Activated CD8-positive, alpha-beta memory T cell treated with anti-CD3 and anti-CD28 coated beads, Interleukin-2, amount 50 U/mL, for 1 hour (primary cell): Measurements from ENCODE around the gene AMPH.
"Not testable (repeated sequence)": the region's sequence is repeated elsewhere in the genome, so short reads cannot be mapped to it uniquely, and the experiment has no call there.

Experiments
- DNase-seq: peaks from one replicate; pipeline ENCODE4 v3.0.0-alpha.2; 2020; ENCODE audit errors: extremely low read depth

AMPH gene

DNA sequence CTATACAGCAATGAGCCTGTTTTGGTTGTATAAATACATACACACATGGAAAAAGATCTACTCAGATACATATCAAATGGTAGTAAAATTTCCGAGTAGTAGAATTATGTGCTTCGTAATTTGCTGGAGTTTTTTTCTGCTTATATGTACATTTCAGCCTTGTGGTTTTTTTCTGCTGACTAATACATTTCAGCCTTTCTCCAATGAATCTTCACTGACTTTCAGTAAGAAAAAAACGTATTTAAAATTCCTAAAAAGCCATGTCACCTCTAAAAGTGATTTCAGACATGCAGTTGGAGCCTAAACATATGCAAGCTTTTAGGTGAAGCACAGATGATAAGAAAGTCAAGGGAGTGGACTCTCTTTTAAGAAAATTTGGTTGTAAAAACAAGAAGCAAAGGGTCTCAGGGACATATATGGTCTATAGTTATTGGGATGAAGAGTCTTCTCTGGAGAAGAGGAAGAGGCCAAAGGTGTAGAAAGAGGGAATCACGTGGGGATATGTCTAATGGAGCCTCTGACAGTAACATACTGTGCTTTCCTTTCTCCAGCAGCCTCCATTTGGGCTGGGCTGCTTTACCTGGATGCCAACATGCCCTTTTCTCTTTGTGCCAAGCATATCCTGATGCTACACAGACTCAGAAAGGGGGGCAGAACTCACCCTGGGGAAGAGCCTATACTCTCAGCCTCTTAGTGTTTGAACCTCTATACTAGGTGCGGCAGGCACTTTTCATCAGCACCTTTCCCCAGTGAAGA is 2.4 kb downstream of the AMPH start:
- DNase-seq, result no peak

DNA sequence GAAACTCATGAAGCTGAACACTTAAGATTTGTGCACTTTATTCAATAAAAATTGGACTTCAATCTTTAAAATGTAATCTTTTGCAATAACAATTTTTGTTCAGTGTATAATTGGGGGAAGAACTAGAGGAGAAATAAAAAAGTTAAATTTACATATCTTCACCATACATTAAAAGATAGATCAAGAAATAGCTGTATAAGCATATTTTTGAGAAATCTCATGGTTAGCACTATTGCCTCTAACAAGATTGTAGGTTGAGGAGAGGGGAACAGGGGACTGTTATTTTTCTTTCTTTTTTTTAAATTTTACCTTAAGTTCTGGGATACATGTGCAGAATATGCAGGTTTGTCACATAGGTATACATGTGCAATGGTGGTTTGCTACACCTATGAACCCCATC is 5.3 kb downstream of the AMPH start:
- no peak for DNase-seq

DNA sequence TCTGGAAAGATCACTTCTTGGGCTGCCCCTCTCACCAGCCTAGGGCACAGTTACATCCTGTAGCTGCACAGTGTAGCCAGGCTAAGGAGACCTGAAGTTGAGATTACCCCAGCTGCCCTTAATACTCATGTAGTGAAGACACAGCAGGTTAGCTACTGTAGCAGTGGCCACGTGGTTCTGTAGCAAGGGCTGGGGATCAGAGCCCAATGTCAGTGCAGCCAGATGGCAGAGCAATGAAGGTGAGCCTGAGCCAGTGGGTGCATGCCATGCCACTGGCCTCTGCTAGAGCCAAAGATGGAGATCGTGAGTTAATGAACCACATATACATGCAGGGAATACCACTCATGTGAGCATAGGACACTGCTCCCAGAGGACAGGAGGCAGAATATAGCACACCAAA is 15.5 kb downstream of the AMPH start:
- no peak for DNase-seq

DNA sequence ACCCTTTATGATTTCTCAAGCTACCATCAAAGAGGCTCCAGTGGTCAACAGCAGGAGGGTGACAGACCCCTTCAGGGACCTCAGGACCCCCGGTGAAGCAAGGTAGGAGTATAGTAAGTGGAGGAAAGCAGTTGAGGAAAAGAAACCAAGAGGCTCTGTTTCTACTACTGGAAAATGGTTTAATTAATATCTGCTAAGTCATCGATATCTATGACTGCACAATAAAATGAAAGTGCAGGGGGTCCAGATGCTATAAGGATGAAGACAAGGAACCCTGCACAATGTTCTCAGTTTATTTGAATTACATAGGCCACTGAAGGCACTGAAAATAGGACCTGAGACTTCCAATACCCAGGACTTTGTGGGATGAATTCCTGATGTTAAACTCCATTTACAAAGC is 23.7 kb downstream of the AMPH start:
- no peak for DNase-seq

DNA sequence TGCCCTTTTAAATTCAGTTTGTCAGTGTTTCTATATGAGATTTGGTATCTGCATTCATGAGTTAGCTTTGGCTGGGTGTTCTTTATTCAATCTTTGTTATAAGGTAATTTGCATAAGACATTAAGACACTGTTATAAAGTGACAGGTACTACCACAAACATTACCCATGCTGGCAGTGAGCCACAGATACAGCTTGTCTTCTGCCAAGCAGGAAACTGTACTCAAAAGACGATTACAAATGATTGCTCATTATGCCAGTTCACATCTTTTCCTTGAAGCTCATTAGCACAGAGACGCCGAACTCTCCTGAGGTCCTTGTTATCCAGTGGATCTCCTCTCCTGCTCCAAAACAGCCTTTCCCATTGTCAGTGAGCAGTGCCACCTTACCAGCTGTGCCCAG is 30.4 kb downstream of the AMPH start:
- DNase-seq, result no peak

DNA sequence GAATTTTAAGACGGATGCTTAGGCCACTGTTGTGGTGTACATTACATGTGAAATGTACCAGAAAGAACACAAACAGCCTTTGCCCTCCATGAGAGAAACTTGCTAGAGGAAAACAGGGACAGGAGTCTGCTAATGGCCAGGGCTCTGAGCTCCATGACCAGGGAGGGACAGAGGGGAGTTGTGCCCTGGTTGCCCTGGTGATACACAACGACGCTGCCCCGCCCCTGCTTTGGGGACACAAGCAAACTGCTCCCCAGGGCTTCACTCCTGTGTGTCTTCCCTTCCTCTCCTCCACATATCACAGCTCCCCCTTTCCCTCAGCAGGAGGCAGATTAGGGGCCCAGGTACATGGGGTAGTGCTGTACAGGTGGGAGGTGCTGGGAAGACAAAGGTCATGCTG is 36.2 kb downstream of the AMPH start:
- DNase-seq, result no peak

DNA sequence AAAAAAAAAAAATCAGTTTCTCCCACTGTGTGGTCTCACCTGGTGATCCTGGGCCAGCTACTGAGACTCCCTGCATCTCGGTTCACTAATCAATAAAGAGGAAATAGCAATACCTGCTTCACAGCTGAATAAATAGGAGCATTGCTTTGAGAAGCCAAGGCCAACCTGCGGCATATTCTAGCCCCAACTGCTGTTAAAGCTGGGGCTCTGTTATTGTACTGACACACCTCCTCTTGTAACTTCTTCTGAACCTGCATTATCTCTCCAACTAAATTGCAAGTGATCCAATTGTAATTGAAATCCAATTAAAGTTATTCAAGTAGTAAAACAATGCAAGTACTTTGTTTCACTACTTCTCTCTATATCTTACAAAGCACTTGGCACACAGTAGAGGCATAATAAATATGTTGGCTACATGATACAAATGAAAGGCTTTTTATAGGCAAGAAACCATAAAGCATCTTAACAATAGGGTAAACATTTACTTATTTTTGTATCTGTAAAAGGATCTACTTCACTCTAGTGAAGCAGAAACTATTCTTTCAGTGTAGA is 38.4 kb downstream of the AMPH start:
- no peak for DNase-seq

DNA sequence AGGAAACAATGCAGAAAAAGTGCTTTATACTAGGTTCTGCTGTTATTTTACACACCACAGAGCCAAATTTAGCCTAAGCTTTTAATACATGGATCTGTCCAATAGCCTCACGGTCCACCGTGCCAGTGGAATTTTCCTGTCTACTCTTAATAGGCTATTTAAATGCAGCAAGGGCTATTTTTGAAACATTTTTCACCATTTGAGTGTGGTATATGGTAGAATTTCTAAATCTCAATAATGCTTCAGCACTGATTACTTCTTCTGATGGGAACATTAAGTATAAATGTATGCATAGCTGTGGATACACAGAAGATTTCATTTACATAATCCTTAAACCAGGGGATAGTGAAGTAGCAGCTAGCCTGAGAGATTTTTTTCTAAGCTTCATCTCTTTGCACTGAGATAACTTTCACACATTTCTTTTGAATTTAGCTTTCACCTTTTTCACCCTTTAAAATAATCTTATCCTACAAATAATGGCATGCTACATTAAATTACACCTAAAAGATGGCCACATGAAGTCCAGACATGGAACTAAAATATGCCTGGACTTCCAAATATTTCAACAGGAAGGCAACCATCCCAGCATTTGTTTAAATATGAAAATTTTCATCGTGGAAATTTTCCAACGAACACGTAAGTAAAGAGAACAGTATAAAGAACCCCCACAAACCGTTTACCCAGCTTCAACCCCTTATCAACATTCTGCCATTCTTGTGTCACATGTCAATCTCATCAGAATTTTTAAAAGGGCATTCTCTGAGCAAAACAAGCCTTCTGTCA is 45.4 kb downstream of the AMPH start:
- no peak for DNase-seq

DNA sequence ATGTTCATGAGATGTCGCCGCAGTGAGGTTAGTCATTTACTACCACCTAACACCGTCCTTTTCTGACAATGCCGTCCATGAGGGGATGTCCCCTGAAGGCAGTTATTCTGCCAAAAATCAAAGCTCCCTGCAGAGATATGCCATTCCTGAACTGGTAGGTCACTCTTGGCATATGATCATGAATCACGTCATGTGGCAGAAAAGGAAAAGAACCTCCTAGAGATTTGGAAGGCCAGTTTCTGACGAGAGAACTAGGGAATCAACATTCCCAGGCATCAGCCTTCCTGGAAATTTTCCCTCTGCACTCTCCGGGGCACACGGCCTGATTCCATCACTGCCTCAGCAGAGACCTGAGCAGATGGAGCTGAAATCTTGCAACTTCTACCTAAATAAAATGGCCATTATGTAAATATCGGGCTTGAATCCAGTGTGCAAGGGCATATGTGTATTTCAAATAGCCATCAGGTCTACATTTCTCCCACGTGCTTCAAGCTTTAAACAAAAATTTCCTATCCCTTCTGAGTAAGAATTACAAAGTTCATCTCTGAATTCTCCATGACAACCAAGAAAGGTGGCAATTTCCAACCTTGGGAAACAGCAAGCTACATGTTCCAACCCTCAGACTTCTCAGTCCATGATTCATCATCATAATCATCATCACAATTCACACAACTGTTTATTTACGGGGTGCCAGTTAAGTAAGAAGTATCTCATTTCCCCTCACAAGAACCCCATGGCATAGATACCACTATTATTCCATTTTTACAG is 46.5 kb downstream of the AMPH start:
- DNase-seq, result no peak

DNA sequence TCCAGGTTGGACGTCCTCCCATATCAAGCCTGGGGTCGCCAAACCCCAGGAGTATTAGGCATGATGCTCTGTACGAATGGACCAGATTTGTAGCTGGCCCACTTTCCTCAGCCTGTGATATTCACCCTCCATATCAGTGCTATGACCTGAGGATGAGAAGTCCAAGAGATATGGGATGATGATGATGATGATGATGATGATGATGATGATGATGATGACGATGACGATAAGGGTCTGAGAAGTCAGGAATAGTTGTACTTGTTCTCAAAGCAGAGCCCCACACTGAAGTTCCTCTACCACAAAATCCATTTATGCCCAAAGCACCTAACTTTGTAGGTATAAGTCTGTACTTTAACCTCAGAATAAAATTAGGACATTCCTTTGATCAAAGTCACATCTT is 50.7 kb downstream of the AMPH start:
- DNase-seq, result no peak

DNA sequence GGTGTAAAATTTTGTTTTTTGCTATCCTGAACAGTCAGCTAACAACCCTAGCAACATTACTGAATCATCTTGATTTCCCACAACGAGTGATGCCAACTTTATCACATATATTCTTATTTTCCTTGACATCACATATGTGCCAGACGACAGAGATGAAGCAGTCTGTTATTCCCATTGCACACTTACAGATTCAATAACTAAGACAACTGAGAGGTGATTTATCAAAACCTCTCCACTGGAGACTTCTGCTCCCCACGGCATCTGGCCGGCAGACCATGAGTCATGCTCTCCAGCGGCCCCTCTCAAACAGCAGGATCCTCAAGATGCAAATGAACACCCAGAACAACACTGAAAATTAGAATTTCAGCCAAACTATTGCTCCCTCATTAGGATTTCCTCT is 57.1 kb downstream of the AMPH start:
- no peak for DNase-seq

DNA sequence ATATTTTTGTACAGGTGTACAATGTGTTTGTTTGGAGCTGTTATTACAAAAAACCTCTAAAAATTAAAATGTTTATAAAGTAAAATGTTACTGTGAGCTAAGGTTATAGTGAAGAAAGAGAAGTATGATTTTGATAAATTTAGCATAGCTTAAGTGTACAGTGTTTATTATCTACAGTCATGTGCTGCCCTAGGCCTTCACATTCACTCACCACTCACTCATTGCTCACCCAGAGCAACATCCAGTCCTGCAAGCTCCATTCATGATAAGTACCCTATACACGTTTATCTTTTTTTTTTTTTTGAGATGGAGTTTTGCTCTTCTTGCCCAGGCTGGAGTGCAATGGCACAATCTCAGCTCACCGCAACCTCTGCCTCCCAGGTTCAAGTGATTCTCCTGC is 59.6 kb downstream of the AMPH start:
- not testable (repeated sequence) for DNase-seq

DNA sequence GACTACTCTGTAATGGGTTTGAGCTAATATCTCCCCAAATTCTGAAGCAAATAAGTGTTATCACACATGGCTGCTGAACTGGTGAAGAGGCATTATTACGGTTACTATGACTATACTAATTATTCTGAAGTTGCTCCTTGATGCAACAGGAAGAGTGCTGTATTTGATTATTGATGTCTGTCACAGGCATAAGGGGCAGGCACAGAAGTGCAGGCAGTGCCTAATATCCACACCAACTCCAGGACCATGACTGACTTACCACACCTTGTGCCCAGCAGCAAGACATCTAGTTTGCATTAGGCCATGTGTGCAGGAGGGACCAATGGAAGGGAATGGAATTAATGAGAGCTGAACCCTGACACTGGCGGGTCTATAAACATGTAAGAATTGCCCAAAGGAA is 62.7 kb downstream of the AMPH start:
- no peak for DNase-seq

DNA sequence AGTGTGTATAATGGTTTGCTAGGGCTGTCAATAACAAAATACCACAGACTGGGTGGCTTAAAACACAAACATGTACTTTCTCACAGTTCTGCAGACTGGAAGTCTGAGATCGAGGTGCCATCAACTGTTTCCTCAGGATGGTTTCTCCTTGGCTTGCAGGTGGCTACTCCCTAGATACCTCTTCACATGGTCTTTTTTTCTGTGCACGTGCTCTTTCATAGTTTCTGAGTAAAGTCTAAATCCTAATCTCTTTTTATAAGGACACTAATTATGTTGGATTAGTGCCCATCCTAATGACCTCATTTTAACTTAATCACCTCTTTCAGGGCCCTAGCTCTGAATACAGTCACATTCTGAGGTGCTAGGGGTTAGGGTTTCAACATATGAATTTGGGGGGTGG is 65.9 kb downstream of the AMPH start:
- no peak for DNase-seq

DNA sequence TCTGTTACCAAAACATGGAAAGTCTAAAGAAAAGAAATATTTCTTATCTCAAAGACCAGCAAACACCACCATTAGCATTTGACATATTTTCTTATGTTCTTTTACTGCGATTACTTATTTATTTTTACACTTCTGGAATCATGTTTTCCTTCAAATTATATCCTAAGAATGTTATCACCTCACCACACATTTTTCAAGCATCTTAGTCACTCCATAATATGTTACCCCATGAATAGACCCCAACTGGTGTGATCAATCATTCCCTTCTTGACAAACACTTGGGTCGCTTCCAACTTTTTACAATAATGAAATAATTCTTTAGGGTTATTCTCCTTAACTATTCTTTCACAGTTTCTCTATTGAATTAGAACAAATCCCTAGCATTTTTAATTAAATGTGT is 67.4 kb downstream of the AMPH start:
- DNase-seq, result no peak

DNA sequence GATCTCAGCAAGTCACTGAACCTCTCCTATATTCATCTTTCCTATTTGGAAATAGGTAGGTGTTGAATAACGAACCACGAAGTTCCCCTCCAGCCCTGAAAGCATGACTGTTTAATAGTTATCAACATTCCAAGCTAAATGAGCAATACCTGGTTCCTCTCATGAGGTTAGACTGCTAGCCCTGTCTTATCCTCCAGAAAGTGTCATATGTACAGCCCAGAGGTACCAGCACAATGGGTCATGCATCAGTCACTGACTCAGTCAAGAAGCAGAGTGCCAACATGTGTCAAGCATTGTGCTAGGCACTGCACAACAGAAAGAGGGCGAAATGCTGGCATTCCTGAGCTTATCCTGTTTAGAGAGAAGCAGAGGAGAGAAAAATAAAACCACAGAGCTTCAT is 70.0 kb downstream of the AMPH start:
- no peak for DNase-seq

DNA sequence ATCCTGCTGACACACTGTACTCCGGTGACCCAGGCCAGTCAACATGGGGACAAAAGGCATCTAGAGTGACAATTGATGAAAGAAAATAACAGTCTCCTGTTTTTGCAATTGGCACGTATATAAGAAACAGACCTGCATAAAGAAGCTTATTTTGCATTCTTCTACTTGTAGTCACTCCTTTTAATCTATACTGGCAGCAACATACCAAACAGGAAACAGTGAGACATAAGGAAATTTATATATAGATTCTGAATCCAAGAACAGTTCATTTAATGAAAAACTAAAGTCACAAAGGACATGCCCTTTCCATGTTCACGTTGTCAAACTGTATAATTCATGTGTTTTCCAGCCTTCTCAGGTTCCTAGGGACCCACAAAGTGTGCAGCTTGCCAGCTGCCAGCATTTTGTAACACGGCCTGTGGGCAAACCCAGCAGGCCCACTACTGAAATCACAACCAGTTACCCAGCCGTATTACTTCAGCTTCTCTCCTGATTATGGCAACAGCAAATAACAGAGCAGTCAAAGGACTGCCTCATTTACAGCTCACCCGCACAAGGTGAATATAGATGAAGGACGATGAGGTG is 72.3 kb downstream of the AMPH start:
- no peak for DNase-seq

DNA sequence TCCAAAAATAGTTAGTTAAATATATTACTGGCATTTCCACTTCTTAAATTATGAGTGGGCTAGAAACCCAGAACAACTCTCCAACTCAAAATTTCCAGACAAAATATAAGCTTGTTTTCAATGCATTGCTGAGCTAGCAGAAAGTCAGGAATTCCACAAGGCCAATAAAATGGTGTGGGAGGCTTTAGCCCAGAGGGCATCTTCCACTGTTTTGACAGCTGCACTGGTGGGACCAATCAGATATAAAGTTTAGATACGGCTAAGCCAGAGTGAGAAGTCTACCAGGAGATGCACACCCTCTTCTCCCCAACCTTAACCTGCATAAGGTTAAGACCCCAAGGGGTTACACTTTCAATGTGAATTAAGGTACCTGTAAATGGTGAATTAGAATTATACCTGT is 76.6 kb downstream of the AMPH start:
- DNase-seq, result no peak

DNA sequence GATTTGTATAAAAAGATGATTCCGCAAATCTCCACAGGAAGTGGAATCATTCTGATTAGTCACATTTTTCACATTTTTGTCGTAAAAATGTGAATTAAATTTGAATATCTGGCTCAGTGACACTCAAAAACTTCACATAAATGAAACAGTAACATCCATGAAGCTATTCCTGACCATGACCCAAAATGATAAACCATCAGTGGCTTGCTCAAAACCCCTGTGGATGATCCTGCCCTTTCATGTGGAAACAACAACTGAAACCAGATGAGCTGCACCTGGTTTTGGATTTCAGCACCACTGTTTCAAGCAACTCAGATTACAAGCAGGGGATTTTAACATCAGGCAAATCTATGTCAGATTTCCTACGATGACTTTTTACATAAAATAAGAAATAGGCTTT is 80.3 kb downstream of the AMPH start:
- DNase-seq, result no peak

DNA sequence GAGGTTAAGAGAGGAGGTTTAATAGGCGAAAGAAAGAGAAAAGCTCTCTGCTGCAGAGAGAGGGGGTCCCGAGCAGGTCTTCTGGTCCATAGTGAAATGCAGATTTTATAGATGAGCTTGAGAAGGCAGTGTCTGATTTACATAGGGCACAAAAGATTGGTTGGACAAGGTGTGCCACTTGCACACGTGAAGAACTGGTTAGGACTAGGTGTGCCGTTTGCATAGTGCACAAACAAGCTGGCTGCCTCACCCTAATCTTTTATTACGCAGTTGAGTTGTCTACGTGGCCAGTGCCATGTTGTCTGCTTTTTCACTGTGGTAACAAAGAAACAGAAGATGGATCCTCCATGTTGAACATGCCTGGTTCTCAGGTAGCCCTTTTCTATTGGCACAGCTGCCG is 82.6 kb downstream of the AMPH start:
- no peak for DNase-seq

DNA sequence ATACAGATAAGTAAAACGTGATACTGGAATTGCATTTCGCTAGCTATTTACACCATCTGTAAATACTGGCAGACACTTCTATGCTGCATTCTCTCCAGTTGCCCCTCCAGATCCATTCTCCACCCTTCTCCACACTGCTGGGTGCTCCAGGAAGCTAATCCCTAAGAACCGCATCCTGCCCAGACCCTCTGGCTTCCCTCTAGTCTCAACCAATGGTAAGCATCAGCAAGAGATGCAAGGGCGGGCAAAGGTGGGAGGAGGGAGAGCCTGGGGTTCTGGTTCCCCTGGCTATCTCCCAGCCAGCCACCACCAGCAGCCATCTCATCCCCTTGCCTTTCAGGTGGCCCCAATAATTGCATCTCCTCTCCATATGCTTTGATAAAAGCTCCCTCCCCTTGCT is 84.4 kb downstream of the AMPH start:
- DNase-seq, result no peak

DNA sequence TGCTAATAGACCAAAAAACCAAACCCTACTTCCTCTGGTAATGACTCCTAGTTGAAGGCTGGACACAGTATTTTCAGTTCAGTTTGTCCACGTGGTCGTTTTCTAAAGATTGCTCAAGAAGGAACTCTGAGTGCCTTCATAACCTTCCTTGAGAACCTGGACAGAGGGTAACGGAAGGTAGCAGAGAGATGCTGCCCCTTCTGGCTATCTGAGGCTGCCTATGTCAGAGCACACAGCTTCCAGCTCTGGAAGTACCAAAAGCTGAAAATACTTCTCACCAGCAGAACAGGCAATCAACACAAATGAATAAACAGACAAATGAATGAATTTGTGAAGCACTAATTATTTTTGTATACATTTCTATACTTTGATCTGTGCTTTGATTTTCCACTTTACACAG is 85.2 kb downstream of the AMPH start:
- no peak for DNase-seq
